OCI-LY7 (cell line): Measurements from ENCODE around the gene IFIH1.

Source experiments
- CTCF ChIP-seq: fragments of 200-600 bp; sonication (generic); conservative IDR thresholded peaks from 2 replicates; pipeline ENCODE4 v1.5.1; 2014; ENCODE audit warnings: mild to moderate bottlenecking, antibody characterized with exemption, low read length, moderate library complexity, mixed read lengths
- EZH2phosphoT487 ChIP-seq: fragments of 200-600 bp; sonication (generic); IDR thresholded peaks from 2 replicates; pipeline ENCODE4 v1.6.1; 2018; ENCODE audit warnings: low read depth, borderline replicate concordance, mild to moderate bottlenecking, mixed run types, antibody characterized with exemption, low read length, moderate library complexity, mixed read lengths

DNA sequence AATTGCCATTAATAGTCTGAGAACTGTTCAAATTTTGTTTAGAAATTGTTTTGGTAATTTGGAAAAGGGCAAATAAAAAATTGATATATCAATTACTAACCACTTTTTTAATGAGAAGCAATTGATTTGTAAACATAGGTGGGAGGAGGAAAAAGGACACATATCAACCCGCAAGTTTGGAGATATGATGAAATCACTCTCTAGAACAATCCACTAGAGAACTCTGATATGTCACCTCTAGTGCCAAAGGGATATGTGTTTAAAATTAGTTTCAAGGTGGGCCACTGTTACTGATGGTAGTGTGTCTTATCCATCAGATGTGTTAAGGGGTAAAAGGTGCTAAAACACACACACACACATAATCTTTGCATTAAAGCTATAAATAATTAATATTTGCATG is 16.6 kb downstream of the IFIH1 start:
- TF ChIP-seq CTCF (no peak), EZH2phosphoT487 (no peak)
